DMS153 treated with DMSO at 0.1 percent for 48 hours (cell line): ENCODE data around the gene FUBP3.
"Not testable (repeated sequence)": the region's sequence is repeated elsewhere in the genome, so short reads cannot be mapped to it uniquely, and the experiment has no call there.

ENCODE experiments used
- DNase-seq: peaks from one replicate; lab custom pipeline; 2025; ENCODE audit not compliant: unreplicated experiment; lab: John Stamatoyannopoulos, UW

FUBP3 gene

DNA sequence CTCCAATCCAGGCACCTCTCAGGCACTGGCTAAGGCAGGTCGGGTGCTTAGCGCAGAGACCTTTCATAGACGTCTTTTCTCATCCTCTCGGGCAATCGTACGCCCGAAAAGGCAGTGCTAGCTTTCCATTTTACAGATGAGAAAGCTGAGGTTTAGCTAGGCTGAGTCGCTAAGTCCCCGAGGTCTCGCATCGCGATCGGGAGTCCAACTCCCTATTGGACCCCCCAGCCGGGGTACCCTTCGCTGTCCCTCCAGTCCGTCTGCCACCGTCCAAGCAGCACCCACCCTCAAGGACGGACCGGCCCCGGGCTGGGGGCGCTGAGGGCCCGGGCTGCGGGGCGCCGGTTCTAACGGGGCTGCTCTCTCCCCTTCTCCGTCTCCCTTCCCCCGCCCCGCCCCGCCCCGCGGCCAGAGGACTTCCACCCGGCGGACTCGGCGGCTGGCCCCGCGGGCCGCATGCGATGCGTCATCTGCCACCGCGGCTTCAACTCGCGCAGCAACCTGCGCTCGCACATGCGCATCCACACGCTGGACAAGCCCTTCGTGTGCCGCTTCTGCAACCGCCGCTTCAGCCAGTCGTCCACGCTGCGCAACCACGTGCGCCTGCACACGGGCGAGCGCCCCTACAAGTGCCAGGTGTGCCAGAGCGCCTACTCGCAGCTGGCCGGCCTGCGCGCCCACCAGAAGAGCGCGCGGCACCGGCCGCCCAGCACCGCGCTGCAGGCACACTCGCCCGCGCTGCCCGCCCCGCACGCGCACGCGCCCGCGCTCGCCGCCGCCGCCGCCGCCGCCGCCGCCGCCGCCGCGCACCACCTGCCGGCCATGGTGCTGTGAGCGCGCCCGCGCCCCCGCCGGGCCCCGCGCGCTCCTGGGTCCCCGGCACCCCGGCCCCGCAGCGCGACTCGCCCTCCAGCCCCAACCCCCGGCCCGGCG, 101.7 kb downstream of the FUBP3 start:
- no peak for DNase-seq

- DNase-seq: no peak
These were observed 102.5 kb downstream of the FUBP3 start for GRCh38 chr9:130681769-130682420.

- peak; percentile 71 for DNase-seq
These were observed 103.2 kb downstream of the FUBP3 start for GRCh38 chr9:130682421-130683121.

DNA sequence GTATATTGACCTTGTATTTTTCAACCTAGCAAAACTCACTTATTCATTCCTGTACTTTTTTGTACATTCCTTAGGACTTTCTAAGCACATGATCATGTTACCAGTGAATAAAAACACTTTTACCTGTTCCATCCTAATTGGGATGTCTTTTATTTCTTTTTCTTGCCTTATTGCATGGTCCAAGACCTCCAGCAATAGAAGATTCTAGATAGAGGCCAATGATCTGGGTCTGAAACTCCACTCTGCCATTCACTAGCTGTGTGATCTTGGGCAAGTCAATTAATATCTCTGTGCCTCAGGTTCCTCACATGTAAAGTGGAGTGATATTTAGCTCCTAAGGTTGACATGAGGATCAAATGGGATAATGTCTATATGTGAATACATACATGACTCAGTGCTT, 105.7 kb downstream of the FUBP3 start:
- DNase-seq: no peak

DNA sequence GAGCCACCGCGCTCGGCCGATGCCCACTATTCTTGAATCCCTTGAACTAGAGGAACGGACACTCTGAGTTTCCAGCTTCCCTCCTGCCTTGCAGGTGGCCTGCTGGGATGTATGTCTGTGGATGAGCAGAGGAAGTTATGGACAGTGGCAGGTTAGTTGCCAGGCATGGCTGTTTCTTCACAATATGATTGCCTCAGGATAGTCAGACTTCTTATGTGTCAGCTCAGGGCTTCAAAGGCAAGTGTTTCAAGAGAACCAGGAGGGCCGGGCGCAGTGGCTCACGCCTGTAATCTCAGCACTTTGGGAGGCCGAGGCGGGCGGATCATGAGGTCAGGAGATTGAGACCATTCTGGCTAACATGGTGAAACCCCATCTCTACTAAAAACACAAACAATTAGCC, 106.6 kb downstream of the FUBP3 start:
- not testable (repeated sequence) for DNase-seq

DNA sequence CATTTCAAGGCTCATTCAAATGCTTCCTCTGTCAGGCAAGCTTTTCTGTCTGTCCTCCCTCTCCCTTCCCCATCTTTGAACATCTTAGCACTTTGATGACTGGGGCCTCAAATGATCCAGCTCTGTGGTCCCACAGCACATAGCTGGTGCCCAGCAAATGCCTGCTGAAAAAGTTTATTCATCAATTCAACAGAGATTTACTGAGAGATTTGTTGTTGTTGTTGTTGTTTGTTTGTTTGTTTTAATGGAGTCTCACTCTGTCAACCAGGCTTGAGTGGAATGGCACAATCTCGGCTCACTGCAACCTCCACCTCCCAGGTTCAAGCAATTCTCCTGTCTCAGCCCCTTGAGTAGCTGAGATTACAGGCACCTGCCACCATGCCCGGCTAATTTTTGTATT, 108.2 kb downstream of the FUBP3 start:
- DNase-seq: no peak
